Heart right ventricle (tissue), 16 donors: ENCODE data around the gene FAM24B. TPM values are rescaled to one million over a fixed set of nuclear protein-coding genes. Genes with fewer than 3 reads are reported as not detected.
A peak's percentile ranks its signal among the peaks of the same experiment; 100 is the strongest.

Source experiments
- ATAC-seq, 8 donors: fragments of 200-7000 bp; cut with Tn5 transposase; one replicate each; pipeline ENCODE4 v1.9.1; 2020; ENCODE audit warnings: mild to moderate bottlenecking in 8 of 8, moderate library complexity in 8 of 8, moderate number of reproducible peaks in 1 of 8
- DNase-seq, 2 donors: peaks; one replicate each; pipeline ENCODE4 v3.0.0-alpha.2; 2020
- H3K27ac ChIP-seq, 10 donors: fragments of 200-600 bp; sonication (generic) in 2 of 10; one replicate each; pipeline versions ENCODE4 v1.5.0 to v1.8.0; 2020 to 2022; ENCODE audit warnings: mild to moderate bottlenecking in 3 of 10
- H3K27me3 ChIP-seq, 7 donors: fragments of 200-600 bp; one replicate each; pipeline ENCODE4 v1.8.0; 2021 to 2022; ENCODE audit warnings: mild to moderate bottlenecking in 2 of 7
- H3K36me3 ChIP-seq, 9 donors: fragments of 200-600 bp; sonication (generic) in 1 of 9; one replicate each; pipeline versions ENCODE4 v1.5.0 to v1.8.0; 2020 to 2022; ENCODE audit warnings: mild to moderate bottlenecking in 2 of 9
- H3K4me1 ChIP-seq, 9 donors: fragments of 200-600 bp; sonication (generic) in 1 of 9; one replicate each; pipeline versions ENCODE4 v1.5.0 to v1.8.0; 2020 to 2022; ENCODE audit warnings: mild to moderate bottlenecking in 4 of 9
- H3K4me3 ChIP-seq, 10 donors: fragments of 200-600 bp; sonication (generic) in 2 of 10; one replicate each; pipeline versions ENCODE4 v1.5.0 to v1.8.0; 2020 to 2022; ENCODE audit warnings: mild to moderate bottlenecking in 7 of 10, moderate library complexity in 2 of 10
- H3K9me3 ChIP-seq, 11 donors: fragments of 200-600 bp in 10 of 11; sonication (generic) in 2 of 11; one replicate each; pipeline versions ENCODE4 v1.5.0 to v1.8.0; 2013 to 2022; ENCODE audit warnings: mild to moderate bottlenecking in 2 of 11, control low read depth in 1 of 11, moderate library complexity in 1 of 11
- WGBS, 2 donors: extraction: QIAGEN DNeasy Blood & Tissue Kit; methylation state at CpG; one replicate each; pipeline ENCODE4 v1.1.7; 2013; ENCODE audit warnings: inconsistent platforms in 1 of 2; 5-methylcytosine and 5-hydroxymethylcytosine counted together
- intact Hi-C, 10 donors: fragments of 100-400 bp; cut with DNase I; formaldehyde crosslinking; loops; one replicate each; pipeline versions ENCODE4 v1.11.1 to v1.14.2; 2022
- polyA plus RNA-seq, 2 donors: library from polyadenylated mRNA; stranded (reverse); fragments of 200-250 nt; gene quantifications; one replicate each; pipeline ENCODE4 v1.2.3, GENCODE V29; 2013
- total RNA-seq, 10 donors: library from RNA; stranded (reverse); fragmentation: NEBNext Ultra II Directional in 3 of 10; extraction: Animal tissue kit (Norgen Biotek cat#: 25700) in 3 of 10; gene quantifications; one replicate each; pipeline versions ENCODE4 v1.2.1 to v1.2.4, GENCODE V29; 2021 to 2023
- TF ChIP-seq, protein P1 (sequence below), 9 donors: fragments of 200-600 bp; sonication (generic) in 2 of 9; IDR thresholded peaks; one replicate each; pipeline versions ENCODE4 v1.5.0 to v1.8.0; 2021 to 2022; ENCODE audit warnings: antibody characterized with exemption in 9 of 9, mild to moderate bottlenecking in 5 of 9, moderate library complexity in 1 of 9
- donor health status: Arrhythmogenic right ventricular cardiomyopathy.
- donor health status: ischemic (EF 13 %, LVEDD 7.1; RV severe dilation, severe dysfunction).
- donor health status: healthy with polysubstance abuse.
- donor health status: DM: no; HTN: yes; CAD: no.
- donor health status: DM: no; HTN: no; CAD: no.
- donor health status: ischemic (EF 25% LVEDD 6.9; RV normal size, moderate dysfunction).
- donor health status: ischemic (EF 25% LVEDD 5.7; RV mildly dilated, moderate dysfunction).
- donor health status: healthy.
- donor health status: DM: yes; HTN: yes; CAD: no.
- donor health status: Ischemic cardiomyopathy.
- donor health status: ischemic (EF 35%, LVEDD 5.7; RV mildly dilated, moderate dysfunction).
- donor health status: nonischemic (EF 11% LVEDD 7.7; RV severe dilation, severe dysfunction).
- donor health status: DM: yes; HTN: yes; CAD: no.
- donor health status: PGD.
- donor health status: ischemic (EF 29% LVEDD 5.4; RV normal size, mild dysfunction).
- donor health status: nonischemic (EF 23%, LVEDD 6.1; RV moderate dilation, normal function).

FAM24B gene
- total and polyA plus RNA-seq, 12 donors: 0.47 to 1.7 (median 0.70) TPM; not detected in 6

DNA sequence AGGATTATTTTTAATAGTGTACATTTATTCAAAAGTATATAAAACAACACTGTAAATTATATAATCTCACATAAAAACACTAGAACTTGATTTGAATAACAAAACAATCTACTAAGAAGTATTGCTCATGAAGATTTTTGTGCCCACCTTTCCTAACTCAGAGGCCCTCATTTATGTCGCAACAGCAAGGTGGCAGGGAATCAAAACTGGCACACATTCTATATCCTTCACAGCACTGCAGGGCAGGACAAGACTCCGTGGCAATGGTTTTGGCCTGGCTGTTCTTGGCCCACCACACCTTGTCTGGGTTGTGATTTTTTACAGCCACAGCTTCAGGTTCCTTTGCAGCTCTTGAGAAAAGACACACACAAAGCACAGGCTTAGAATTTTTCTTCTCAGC is 30.3 kb downstream of the FAM24B start:
- H3K36me3 ChIP-seq: peaks cover 0 to 22% (median 0%) of the 10 kb centered on the region in 9 donors
- WGBS, 2 donors: 92 to 95% methylated on average over 2 of the region's 2 CpGs
- peaks cover 0 to 15% (median 0%) of the 10 kb centered on the region in 11 donors for H3K9me3 ChIP-seq
- TF ChIP-seq, protein P1, sequence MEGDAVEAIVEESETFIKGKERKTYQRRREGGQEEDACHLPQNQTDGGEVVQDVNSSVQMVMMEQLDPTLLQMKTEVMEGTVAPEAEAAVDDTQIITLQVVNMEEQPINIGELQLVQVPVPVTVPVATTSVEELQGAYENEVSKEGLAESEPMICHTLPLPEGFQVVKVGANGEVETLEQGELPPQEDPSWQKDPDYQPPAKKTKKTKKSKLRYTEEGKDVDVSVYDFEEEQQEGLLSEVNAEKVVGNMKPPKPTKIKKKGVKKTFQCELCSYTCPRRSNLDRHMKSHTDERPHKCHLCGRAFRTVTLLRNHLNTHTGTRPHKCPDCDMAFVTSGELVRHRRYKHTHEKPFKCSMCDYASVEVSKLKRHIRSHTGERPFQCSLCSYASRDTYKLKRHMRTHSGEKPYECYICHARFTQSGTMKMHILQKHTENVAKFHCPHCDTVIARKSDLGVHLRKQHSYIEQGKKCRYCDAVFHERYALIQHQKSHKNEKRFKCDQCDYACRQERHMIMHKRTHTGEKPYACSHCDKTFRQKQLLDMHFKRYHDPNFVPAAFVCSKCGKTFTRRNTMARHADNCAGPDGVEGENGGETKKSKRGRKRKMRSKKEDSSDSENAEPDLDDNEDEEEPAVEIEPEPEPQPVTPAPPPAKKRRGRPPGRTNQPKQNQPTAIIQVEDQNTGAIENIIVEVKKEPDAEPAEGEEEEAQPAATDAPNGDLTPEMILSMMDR (IDR thresholded peaks at IDR 0.05): no peak
- no peak for ATAC-seq
- H3K4me3 ChIP-seq: no peak overlapping the region
- no peak overlapping the region for H3K27ac ChIP-seq
- H3K4me1 ChIP-seq: peaks cover 0 to 3% (median 0%) of the 10 kb centered on the region in 9 donors
- DNase-seq: no peak
- intact Hi-C loops: no loop called here
- no peaks in the 10 kb centered on the region for H3K27me3 ChIP-seq

DNA sequence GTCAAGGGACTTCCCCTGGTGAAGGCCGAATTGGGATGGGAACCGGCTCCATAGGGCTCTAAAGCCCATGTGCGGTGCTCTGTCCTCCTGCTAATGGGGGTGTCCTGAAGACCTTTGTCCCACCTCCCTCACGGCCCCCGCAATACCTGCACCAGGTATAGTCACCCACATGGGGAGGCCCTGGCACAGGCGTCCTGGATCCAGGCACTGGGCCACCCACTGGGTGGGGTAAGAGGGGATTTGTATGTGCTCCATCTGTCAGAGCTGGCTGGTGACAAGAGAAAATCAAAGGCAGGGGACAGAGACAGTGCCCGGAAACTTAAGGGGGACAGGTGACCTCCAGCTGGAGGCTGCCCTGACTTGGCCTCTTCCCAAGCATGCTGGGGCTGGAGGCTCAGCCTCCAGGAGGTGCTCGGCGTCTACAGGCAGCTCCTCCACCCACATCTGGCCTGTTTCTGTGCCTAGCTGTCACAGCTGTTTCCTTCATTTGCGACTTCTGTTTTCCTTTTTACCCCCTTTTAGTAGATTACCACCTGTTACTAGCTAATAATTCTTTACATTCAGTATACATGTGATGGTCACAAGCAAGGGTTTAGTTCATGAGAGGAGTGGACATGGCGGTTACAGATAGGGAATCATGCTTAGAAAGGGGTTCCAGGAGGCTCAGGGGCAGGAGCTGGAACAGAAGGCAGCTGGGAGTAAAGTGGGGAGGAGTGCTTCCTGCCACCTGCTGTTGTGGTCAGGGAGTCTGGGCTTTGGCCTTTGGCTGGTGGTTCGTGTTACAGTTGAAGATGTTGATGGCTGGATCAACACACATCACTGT is 31.4 kb downstream of the FAM24B start:
- intact Hi-C loops: no loop called here
- ATAC-seq (peak in 3 of 8 donors; percentile 29 to 88 (median 47)), DNase-seq (peak in 1 of 2 donors; percentile 12)
- Histone ChIP-seq H3K36me3 (peaks cover 0 to 11% (median 0%) of the 10 kb centered on the region in 9 donors), H3K27ac (no peak overlapping the region), H3K27me3 (no peaks in the 10 kb centered on the region), H3K9me3 (peaks cover 0 to 17% (median 2%) of the 10 kb centered on the region in 11 donors), H3K4me3 (no peak overlapping the region), H3K4me1 (peaks cover 0 to 3% (median 0%) of the 10 kb centered on the region in 9 donors)
- TF ChIP-seq, protein P1 (IDR thresholded peaks at IDR 0.05): no peak
- WGBS, 2 donors: 78 to 85% methylated on average over 12 of the region's 12 CpGs

DNA sequence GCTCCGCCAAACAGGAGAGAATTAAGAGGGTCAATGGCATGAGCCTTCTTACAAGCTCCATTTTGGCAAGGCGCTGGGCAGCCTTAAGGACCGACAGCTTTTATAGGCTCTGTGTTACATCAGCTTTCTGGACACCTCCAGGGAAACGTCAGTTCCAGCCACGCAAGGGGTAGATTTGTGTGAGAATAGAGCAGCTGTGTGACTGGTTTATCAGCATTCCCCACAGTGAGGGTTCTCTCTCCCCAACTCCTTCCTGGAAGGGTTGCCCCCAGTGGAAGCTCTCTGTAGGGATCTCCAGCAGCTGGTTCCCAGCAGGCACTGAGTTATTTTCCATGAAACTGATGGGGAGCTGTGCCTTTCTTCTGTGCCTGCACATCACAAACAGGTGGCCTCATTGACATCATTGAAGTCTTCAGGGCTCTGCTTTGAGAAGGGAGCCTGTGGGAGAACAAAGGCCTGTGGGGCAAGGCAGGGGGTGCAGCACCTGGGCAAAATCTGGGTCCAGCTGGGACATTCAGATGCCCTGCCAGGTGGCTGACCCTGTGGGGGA is 33.5 kb downstream of the FAM24B start, which contains the start of gene CUZD1:
TSS of gene CUZD1 (minus strand) at position 75 of the 550 bp plus-strand sequence. CDS start at position 61, 14 bp downstream.
- H3K27me3 ChIP-seq: no peaks in the 10 kb centered on the region

DNA sequence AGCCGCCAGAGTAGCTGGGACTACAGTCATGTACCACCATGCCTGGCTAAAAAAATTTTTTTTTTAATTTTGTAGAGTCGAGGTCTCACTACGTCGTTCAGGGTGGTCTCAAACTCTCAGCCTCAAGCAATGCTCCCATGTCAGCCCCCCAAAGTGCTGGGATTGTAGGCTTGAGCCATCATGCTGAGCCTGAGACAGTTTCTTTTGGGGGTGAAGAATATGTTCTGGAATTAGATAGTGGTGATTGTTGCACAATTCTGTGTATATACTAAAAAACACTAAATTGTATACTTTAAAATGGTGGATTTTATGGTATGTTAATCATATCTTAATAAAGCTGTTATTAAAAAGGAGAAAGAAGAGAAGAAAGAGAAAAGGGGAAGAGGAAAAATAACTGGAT is 35.2 kb downstream of the FAM24B start:
- 96 to 97% methylated on average over 4 of the region's 4 CpGs for WGBS, 2 donors
- DNase-seq: no peak
- no peak for ATAC-seq
- TF ChIP-seq, protein P1 (IDR thresholded peaks at IDR 0.05): no peak
- intact Hi-C loops: no loop called here
- Histone ChIP-seq H3K4me1 (no peaks in the 10 kb centered on the region), H3K27me3 (no peaks in the 10 kb centered on the region), H3K9me3 (peaks cover 0 to 25% (median 4%) of the 10 kb centered on the region in 11 donors), H3K27ac (no peak overlapping the region), H3K36me3 (peaks cover 0 to 4% (median 0%) of the 10 kb centered on the region in 9 donors), H3K4me3 (no peak overlapping the region)

More for the DNA sequence above, 33.5 kb downstream of the FAM24B start, which contains the start of gene CUZD1:
- no peak within 1 kb of the TSS for H3K4me3 ChIP-seq
- TF ChIP-seq, protein P1 (IDR thresholded peaks at IDR 0.05): no peak
- DNase-seq: no peak
- H3K4me1 ChIP-seq: peaks cover 0 to 3% (median 0%) of the 10 kb centered on the region in 9 donors
- no peak within 1 kb of the TSS for H3K27ac ChIP-seq
- H3K9me3 ChIP-seq: peaks cover 0 to 25% (median 4%) of the 10 kb centered on the region in 11 donors
- intact Hi-C loops: no loop called here
- peaks cover 0 to 4% (median 0%) of the 10 kb centered on the region in 9 donors for H3K36me3 ChIP-seq
- ATAC-seq: no peak
- 68 to 78% methylated on average over 5 of the region's 5 CpGs for WGBS, 2 donors
